HG03060 (cell line): ENCODE measurements around the gene IPO13.

Experiments used
- ATAC-seq: cut with Tn5 transposase; IDR thresholded peaks from one replicate; pipeline ENCODE4 v1.9.1; 2021; ENCODE audit warnings: low read depth, moderate number of reproducible peaks; ENCODE audit not compliant: unreplicated experiment

IPO13 gene

GRCh38 chr1:43970911-43971310, 24.2 kb downstream of the IPO13 start:
- ATAC-seq: no peak

DNA sequence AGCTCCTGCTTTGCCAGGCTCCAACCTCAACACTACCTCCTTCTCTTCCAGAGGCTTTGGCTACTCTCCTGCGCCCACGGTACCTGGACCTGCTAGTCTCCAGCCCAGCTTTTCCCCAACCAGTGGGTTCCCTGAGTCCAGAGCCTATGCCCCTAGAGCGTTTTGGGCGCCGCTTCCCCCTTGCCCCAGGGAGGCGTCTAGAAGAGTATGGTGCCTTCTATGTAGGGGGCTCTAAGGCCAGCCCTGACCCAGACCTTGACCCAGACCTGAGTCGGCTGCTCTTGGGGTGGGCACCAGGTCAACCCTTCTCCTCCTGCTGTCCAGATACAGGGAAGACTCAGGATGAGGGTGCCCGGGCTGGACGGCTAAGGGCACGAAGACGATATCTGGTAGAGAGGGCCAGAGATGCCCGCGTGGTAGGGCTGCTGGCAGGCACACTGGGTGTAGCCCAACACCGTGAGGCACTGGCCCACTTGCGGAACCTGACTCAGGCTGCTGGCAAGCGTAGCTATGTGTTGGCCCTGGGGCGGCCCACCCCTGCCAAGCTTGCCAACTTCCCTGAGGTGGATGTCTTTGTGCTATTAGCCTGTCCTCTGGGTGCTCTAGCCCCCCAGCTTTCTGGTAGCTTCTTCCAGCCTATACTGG, 24.7 kb downstream of the IPO13 start:
- no peak for ATAC-seq

DNA sequence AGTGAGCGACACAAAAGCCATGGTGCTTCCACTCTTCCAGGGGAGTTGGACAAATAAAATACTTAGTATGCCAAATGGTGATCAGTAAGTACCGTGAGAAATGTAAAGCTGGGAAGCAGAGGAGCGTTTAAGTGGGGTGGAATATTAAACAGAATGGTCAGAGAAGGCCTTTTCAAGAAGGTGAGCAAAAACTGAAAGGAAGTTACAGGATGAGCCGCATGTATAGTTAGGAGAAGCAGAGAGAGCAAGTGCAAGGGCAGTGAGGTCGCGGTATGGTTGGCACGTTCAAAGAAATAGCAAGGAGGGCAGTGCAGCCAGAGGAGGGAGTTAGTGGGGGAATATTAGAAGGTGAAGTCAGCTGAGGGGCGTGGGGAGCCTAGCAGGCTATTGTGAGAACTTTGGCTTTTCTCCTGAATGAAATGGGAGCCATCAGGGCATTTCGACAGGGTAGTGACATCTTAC, 27.3 kb downstream of the IPO13 start:
- ATAC-seq: no peak

DNA sequence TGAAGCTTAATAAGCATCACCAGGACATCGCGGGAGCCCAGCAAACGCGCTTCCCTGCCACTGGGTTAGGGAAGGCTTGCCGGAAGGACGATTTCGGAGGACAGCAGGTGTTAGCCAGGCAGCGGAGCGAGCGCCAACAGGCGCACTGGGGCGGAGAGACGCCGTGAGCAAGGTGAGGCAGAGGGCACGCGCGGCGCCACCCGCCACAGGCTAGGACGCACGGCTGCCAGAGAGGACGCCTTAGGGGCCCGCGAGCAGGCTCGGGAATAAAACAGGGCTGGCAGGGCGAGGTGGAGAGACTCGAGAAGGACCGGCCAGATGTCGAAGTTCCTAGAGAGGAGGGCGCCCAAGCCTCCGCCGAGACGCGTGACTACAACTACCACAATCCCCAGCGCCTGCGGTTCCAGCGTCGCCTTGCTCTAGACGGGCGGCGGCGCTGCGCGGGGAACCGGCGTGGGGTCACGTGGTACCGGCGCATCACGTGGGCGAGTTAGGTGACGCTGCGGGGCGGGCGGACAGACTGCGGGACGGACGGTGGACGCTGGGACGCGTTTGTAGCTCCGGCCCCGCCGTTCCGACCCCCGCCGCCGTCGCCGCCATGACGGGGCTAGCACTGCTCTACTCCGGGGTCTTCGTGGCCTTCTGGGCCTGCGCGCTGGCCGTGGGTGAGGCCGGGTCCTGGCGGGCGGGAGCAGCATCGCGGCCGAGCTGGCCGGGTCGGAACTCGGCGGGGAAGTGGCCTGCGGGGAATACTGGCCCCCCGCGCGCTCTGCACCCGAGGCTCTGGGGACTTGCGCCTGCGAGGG, 27.9 kb downstream of the IPO13 start, which contains the start of gene ATP6V0B:
Gene ATP6V0B, plus strand, starts transcription at position 518 of the 806 bp plus-strand sequence. Its CDS starts 81 bp downstream, at position 599.
- ATAC-seq: peak; percentile 44

DNA sequence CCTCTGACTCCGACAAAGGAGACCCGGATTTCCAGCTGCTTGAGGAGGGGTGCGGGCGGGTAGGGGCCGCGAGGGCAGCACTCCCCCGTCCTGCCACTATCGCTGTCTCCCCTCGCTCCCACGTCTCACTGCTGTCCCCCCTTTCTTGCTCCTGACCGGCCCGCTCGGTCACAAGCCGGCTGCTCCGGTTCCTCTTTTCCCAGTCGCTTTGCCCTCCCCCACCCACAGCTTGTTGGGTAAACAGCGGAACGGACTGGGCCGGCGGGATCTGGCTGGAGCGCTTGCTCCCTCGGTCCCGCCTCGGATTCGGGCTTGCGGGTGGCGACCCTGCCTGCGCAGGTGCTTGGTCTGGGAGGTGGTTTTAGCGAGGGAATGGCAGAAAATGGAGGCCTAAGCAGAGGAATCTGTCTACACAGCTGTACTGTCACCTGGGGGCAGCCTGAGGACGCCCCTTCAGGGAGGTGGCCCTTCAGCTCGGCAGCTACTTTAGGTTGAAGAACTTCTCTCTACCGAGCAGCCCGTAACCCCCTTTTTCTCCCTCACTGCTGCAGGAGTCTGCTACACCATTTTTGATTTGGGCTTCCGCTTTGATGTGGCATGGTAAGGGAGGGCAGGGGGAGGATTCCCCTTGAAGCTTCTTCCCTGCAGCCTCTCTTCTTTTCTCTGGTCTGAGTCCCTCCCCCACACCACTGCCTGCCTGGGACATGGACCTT, 28.7 kb downstream of the IPO13 start:
- no peak for ATAC-seq

- no peak for ATAC-seq
Observed at GRCh38 chr1:43976045-43976444, 29.3 kb downstream of the IPO13 start.

DNA sequence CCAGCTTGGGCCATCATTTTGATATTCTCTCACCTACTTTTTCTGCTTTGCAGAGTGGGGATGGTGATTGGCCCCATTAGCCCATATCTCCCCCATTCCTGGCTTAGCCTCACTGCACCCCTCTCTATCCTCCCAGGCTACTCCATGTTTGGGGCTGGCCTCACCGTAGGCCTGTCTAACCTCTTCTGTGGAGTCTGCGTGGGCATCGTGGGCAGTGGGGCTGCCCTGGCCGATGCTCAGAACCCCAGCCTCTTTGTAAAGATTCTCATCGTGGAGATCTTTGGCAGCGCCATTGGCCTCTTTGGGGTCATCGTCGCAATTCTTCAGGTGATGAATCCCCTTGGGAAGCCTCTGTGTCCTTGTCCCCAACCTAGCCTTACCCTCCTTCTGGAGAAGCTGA, 30.1 kb downstream of the IPO13 start:
- no peak for ATAC-seq

- no peak for ATAC-seq
Observed at GRCh38 chr1:43977376-43978263, 30.9 kb downstream of the IPO13 start.

DNA sequence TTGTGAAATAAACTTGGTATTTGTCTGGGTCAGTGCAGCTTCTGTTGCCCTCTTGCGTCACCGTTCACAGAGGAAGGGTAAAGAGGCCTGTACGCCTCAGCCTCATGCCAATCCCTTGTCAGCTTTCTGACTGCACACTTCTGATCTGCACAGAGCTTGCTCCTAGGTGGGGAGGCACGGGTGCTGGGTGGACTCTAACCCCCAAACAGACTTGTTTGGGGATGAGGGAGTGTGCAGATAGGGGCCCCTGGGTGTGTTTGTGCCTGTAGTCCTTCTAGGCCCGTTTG, 31.5 kb downstream of the IPO13 start:
- ATAC-seq: no peak

DNA sequence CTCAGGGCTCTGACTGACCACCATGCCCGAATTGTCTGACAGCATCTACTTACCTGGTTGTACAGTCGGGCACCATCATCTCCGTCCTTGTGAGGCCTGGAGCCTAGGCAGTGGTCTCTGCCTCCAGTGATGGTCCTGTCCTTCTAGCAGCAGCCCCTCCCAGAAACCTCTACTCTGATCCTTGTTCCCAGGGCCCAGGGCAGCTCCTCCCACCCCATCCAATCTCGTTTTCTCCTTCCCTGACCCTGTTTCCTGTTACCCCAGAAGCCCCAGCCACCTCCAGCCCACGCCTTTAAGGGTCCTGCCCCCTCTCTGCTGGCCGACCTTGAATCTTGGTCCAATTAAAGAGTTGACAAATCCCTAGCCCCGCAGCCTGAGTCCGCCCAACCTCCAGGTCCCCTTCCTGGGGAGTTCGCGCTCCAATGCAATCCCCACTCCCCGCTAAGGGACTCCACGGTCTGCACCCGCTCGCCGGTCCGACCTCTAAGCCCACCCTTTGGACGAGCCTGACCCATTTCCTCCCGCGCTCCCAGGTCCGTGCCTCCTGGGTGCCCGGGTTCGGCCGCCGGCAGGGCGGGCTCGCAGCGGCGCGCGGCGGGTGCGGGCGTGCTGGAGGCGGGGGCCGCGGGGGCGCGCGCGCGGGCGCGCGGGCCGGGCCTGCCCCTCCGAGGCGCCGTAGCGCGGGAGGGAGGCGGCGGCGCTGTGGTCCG, 32.0 kb downstream of the IPO13 start, which contains the start of gene B4GALT2:
Gene B4GALT2, plus strand, starts transcription at position 660 of the 710 bp plus-strand sequence. CDS start 1,951 bp downstream, outside the sequence.
- ATAC-seq: no peak

DNA sequence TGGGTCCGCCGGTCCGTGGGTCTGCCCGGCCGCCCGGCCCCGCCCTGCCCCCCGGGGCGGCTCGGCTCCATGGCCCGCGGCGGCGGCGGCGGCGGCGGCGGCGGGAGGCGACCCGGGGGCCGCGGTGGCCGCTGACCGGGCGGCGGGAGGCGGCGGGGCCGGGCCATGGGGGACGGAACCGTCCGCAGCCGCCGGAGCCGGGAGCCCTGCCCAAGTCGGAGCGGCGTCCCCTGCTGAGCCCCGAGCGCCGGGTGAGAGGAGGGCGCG, 32.4 kb downstream of the IPO13 start:
- no peak for ATAC-seq

DNA sequence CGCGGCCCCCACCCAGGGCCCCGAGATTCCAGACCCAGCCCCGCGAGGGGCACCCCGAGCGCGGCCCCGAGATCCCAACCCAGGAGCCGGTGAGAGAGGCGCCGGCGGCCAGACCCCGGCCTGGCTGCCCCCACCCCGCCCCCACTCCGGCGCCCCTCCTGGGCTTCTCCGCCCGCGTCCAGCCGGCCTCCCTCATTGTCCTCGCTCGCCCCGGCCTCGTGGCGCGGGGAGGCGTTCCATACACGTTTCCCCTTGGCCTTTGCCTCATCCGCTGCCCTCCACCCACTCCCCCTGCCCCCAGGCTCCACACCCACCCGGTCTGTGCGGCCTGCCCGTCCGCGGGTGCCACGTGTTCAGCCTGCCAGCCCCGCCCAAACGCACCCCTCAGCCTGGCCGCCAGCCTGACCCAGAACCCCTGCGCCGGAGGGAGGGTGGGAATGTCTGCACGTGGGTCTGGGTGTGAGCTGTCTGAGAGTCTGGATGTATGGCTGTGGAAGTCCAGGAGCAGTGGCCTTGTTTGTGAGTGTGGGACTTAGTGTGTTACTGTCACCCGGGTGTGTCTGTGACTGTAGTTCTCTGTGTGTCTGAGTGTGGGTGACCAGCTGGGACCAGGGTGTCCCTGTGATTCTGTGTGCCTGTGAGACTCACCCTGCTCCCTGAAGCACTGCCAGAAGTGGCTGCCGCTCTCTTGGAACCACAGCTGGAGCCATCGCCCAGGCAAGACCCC, 32.9 kb downstream of the IPO13 start:
- no peak for ATAC-seq

DNA sequence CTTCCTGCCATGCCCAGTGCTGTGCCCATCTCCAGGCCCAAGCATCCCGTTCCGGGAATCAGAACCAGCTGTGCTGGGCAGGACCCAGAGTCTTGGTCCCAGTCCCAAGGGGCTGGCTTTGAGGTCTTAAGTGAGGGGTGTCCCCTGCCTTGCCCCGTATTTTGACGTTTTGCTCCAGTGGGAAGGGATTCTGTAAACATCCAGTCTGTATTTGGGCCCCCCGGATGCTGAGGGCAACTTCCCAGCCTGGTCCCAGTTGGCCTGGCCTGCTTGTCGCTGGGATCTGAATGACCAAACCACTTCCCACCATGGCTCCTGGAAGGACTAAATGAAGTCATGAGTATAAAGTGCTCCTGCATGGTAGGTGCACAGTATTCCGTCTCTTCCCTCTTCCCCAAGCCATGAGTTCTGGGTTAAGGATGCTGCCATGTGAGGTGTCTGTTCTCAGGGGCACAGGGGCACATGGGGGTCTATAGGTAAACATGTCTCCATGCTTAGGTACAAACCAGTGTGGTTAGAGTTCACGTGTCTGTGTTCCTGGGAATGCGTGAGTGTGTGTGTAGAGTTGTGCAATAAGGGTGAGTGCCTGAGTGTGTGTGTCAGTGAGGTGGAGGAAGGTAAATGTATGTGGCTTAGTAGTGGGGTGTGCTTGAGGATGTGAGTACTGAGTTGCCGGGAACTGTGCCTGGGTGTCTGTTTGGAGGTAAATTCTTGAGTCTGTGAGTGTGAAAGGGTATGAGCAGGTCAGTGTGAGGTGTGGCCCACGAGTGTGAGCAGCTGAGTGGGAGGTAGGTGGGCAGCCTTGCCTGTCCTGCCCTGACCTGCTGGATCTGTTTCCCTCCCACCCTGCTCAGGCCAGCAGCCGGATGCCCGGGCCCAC, 33.7 kb downstream of the IPO13 start:
- ATAC-seq: no peak

GRCh38 chr1:43981135-43981491, 34.4 kb downstream of the IPO13 start:
- ATAC-seq: no peak

DNA sequence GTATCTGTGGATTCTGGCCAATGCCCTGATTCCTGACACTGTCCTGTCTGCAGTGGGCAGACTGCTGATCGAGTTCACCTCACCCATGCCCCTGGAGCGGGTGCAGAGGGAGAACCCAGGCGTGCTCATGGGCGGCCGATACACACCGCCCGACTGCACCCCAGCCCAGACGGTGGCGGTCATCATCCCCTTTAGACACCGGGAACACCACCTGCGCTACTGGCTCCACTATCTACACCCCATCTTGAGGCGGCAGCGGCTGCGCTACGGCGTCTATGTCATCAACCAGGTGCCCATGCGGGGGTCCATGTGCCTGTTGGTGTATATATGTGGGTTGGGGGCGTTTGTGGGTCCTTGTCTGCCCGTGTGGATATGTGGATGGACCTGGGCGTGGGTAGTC, 34.9 kb downstream of the IPO13 start:
- ATAC-seq: no peak

GRCh38 chr1:43982241-43982640, 35.5 kb downstream of the IPO13 start:
- no peak for ATAC-seq

DNA sequence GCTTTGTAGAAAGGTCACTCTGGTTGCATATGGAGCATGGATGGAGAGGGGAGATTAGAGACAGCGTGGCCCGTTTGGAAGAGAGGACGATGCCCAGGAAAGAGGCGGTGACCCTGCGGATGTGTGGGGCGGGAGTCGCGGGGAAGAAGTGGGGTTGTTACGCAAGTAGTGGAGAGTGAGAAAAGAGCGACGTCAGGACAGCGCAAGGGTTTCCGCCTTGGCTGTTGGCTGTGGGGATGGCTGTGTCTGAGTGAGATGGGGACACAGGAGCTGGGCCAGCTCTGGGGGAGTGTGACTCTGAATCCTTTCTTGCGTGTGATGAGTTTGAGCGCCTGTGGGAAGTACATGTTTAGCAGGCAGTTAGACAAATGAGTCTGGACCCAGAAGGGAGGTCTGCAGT, 36.1 kb downstream of the IPO13 start:
- ATAC-seq: no peak

GRCh38 chr1:43983253-43983899, 36.6 kb downstream of the IPO13 start:
- no peak for ATAC-seq
